Spleen (tissue), 11 donors: ENCODE results near the gene C1QTNF12. TPM values are rescaled to one million over a fixed set of nuclear protein-coding genes. Genes with fewer than 3 reads are reported as not detected.

ENCODE experiments used
- DNase-seq: peaks from one replicate; pipeline ENCODE4 v3.0.0-alpha.2; 2020
- H3K27ac ChIP-seq, 8 donors: fragments of 200-600 bp; sonication (generic) in 7 of 8; 1 replicate in 4 of 8; 2 replicates in 4 of 8; pipeline versions ENCODE4 v1.5.0 to v1.8.0; 2016 to 2021; ENCODE audit warnings: inconsistent platforms in 4 of 8, mild to moderate bottlenecking in 4 of 8, moderate library complexity in 1 of 8
- H3K27me3 ChIP-seq, 7 donors: fragments of 200-600 bp; sonication (generic) in 6 of 7; replicated peaks in 1 of 7; 1 replicate in 4 of 7; 2 replicates in 3 of 7; pipeline versions ENCODE4 v1.5.0 to v1.8.0; 2016 to 2021; ENCODE audit warnings: inconsistent platforms in 3 of 7, mild to moderate bottlenecking in 1 of 7
- H3K36me3 ChIP-seq, 6 donors: fragments of 200-600 bp; sonication (generic) in 5 of 6; 1 replicate in 4 of 6; 2 replicates in 2 of 6; pipeline versions ENCODE4 v1.5.0 to v1.8.0; 2016 to 2021; ENCODE audit warnings: inconsistent platforms in 2 of 6
- H3K4me1 ChIP-seq, 6 donors: fragments of 200-600 bp; sonication (generic) in 5 of 6; 1 replicate in 3 of 6; 2 replicates in 3 of 6; pipeline versions ENCODE4 v1.5.0 to v1.8.0; 2016 to 2021; ENCODE audit warnings: inconsistent platforms in 3 of 6
- H3K4me3 ChIP-seq, 8 donors: fragments of 200-600 bp; sonication (generic) in 7 of 8; 1 replicate in 4 of 8; 2 replicates in 4 of 8; pipeline versions ENCODE4 v1.5.0 to v1.8.0; 2016 to 2021; ENCODE audit warnings: inconsistent platforms in 4 of 8, mild to moderate bottlenecking in 4 of 8, moderate library complexity in 2 of 8
- H3K9me3 ChIP-seq, 8 donors: fragments of 200-600 bp; sonication (generic) in 7 of 8; 1 replicate in 4 of 8; 2 replicates in 4 of 8; pipeline versions ENCODE4 v1.5.0 to v1.8.0; 2016 to 2021; ENCODE audit warnings: inconsistent platforms in 4 of 8
- POLR2A ChIP-seq, 3 donors: fragments of 450-650 bp; IDR thresholded peaks; one replicate each; pipeline ENCODE4 v1.5.1; 2017; ENCODE audit warnings: antibody characterized with exemption in 3 of 3, mild to moderate bottlenecking in 1 of 3
- POLR2AphosphoS5 ChIP-seq, 3 donors: sonication (generic); formaldehyde crosslinking; IDR thresholded peaks; one replicate each; pipeline ENCODE4 v1.5.1; 2017; ENCODE audit warnings: antibody characterized with exemption in 3 of 3
- WGBS, 5 donors: extraction: QIAGEN DNeasy Blood & Tissue Kit in 3 of 5; methylation state at CpG; one replicate each; pipeline versions ENCODE4 v1.1.5 to v1.1.7; 2013 to 2018; 5-methylcytosine and 5-hydroxymethylcytosine counted together
- intact Hi-C: fragments of 100-400 bp; cut with DNase I; formaldehyde crosslinking; loops from one replicate; pipeline ENCODE4 v1.15.0; 2023; ENCODE audit warnings: low total_unique reads
- polyA plus RNA-seq, 3 donors: library from polyadenylated mRNA; stranded (reverse); fragments of 200-250 nt; gene quantifications; one replicate each; pipeline ENCODE4 v1.2.1, GENCODE V29; 2013
- total RNA-seq, 7 donors: library from RNA; depleted of rRNA in 3 of 7; stranded (reverse); fragments of >200 nt in 3 of 7; fragmentation: NEBNext Ultra II Directional in 4 of 7; extraction: Animal tissue kit (Norgen Biotek cat#: 25700) in 4 of 7; gene quantifications; one replicate each; pipeline versions ENCODE4 v1.1.0 to v1.2.1, GENCODE V29; 2016 to 2021
- TF ChIP-seq, protein P1 (sequence below), 11 experiments: fragments of 200-600 bp in 7 of 11; fragments of 450-650 bp in 4 of 11; sonication (generic) in 4 of 11; IDR thresholded peaks in 8 of 11; conservative IDR thresholded peaks in 3 of 11; 1 replicate in 7 of 11; 2 replicates in 4 of 11; pipeline versions ENCODE4 v1.4.0 to v1.8.0; 2016 to 2021; ENCODE audit warnings: antibody characterized with exemption in 11 of 11, inconsistent platforms in 4 of 11, mild to moderate bottlenecking in 1 of 11
- donor health status: healthy with polysubstance abuse.
- donor health status: DM: no; HTN: no; CAD: no; lungs with moderate emphysema.
- donor health status: DM: no; HTN: no; CAD: no.
- donor health status: Bipolar disorder and iron deficiency.
- donor health status: healthy.
- donor health status: DM: no; HTN: no; CAD: no.
- donor health status: DM: yes; HTN: yes; CAD: no.

Gene C1QTNF12
- total and polyA plus RNA-seq, 10 donors, result 0.87 to 5.5 (median 1.4) TPM; not detected in 3

GRCh38 chr1:1264026-1264425 is 17.5 kb upstream of the C1QTNF12 start:
- TF ChIP-seq POLR2AphosphoS5 (IDR thresholded peaks at IDR 0.05) (no peak), POLR2A (IDR thresholded peaks at IDR 0.05) (no peak)
- TF ChIP-seq, protein P1, sequence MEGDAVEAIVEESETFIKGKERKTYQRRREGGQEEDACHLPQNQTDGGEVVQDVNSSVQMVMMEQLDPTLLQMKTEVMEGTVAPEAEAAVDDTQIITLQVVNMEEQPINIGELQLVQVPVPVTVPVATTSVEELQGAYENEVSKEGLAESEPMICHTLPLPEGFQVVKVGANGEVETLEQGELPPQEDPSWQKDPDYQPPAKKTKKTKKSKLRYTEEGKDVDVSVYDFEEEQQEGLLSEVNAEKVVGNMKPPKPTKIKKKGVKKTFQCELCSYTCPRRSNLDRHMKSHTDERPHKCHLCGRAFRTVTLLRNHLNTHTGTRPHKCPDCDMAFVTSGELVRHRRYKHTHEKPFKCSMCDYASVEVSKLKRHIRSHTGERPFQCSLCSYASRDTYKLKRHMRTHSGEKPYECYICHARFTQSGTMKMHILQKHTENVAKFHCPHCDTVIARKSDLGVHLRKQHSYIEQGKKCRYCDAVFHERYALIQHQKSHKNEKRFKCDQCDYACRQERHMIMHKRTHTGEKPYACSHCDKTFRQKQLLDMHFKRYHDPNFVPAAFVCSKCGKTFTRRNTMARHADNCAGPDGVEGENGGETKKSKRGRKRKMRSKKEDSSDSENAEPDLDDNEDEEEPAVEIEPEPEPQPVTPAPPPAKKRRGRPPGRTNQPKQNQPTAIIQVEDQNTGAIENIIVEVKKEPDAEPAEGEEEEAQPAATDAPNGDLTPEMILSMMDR (IDR thresholded peaks at IDR 0.05 in 8 of 11, conservative IDR thresholded peaks at IDR 0.05 in 3 of 11), result no peak
- no peaks in the 10 kb centered on the region for H3K9me3 ChIP-seq
- H3K27me3 ChIP-seq, result no peaks in the 10 kb centered on the region
- WGBS, 5 donors, result 83 to 93% (median 89%) methylated on average over 9 of the region's 9 CpGs
- intact Hi-C loops, result no loop called here
- H3K27ac ChIP-seq, result no peak overlapping the region
- no peak overlapping the region for H3K4me3 ChIP-seq
- H3K4me1 ChIP-seq, result peaks cover 0 to 78% (median 37%) of the 10 kb centered on the region in 6 donors
- peaks cover 0 to 99% (median 80%) of the 10 kb centered on the region in 6 donors for H3K36me3 ChIP-seq
- DNase-seq, result no peak

DNA sequence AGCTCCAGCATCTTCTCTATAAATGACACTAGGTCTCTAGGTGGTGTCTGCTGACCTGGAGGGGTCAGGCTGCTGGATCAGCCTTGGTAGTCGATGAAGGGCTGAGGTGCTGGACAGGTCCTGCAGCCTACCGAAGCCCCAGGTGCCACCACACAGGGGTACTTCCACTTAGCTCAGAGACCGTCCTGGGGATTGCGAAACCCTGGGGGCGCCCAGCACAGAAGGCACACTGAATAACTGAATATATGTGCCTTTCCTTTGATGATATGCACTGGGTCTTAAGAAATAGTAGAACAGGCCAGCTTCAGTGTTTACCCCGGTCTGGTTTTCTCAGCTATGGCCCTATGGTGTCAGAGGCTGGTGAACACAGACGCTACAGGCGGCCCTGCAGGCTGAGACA is 16.2 kb upstream of the C1QTNF12 start:
- Histone ChIP-seq H3K27me3 (no peaks in the 10 kb centered on the region), H3K4me3 (no peak overlapping the region), H3K4me1 (peaks cover 0 to 74% (median 36%) of the 10 kb centered on the region in 6 donors), H3K36me3 (peaks cover 0 to 100% (median 77%) of the 10 kb centered on the region in 6 donors), H3K27ac (no peak overlapping the region), H3K9me3 (no peaks in the 10 kb centered on the region)
- no peak for DNase-seq
- WGBS, 5 donors, result 82 to 95% (median 87%) methylated on average over 5 to 8 of the region's 8 CpGs
- intact Hi-C loops, result no loop called here
- no peak for TF ChIP-seq POLR2AphosphoS5 (IDR thresholded peaks at IDR 0.05)
- TF ChIP-seq, protein P1 (IDR thresholded peaks at IDR 0.05 in 8 of 11, conservative IDR thresholded peaks at IDR 0.05 in 3 of 11), result no peak
- TF ChIP-seq POLR2A (IDR thresholded peaks at IDR 0.05), result no peak

- H3K36me3 ChIP-seq, result peaks cover 0 to 100% (median 70%) of the 10 kb centered on the region in 6 donors
- 95 to 97% (median 96%) methylated on average over 17 of the region's 17 CpGs for WGBS, 5 donors
- intact Hi-C loops, result no loop called here
- H3K4me3 ChIP-seq, result no peak overlapping the region
- H3K27ac ChIP-seq, result no peak overlapping the region
- no peaks in the 10 kb centered on the region for H3K9me3 ChIP-seq
- TF ChIP-seq POLR2AphosphoS5 (IDR thresholded peaks at IDR 0.05) (no peak), POLR2A (IDR thresholded peaks at IDR 0.05) (no peak)
- TF ChIP-seq, protein P1 (IDR thresholded peaks at IDR 0.05 in 8 of 11, conservative IDR thresholded peaks at IDR 0.05 in 3 of 11), result no peak
- no peaks in the 10 kb centered on the region for H3K27me3 ChIP-seq
- peaks cover 0 to 68% (median 36%) of the 10 kb centered on the region in 6 donors for H3K4me1 ChIP-seq
- no peak for DNase-seq
These were observed 15.5 kb upstream of the C1QTNF12 start for GRCh38 chr1:1262071-1262470.

DNA sequence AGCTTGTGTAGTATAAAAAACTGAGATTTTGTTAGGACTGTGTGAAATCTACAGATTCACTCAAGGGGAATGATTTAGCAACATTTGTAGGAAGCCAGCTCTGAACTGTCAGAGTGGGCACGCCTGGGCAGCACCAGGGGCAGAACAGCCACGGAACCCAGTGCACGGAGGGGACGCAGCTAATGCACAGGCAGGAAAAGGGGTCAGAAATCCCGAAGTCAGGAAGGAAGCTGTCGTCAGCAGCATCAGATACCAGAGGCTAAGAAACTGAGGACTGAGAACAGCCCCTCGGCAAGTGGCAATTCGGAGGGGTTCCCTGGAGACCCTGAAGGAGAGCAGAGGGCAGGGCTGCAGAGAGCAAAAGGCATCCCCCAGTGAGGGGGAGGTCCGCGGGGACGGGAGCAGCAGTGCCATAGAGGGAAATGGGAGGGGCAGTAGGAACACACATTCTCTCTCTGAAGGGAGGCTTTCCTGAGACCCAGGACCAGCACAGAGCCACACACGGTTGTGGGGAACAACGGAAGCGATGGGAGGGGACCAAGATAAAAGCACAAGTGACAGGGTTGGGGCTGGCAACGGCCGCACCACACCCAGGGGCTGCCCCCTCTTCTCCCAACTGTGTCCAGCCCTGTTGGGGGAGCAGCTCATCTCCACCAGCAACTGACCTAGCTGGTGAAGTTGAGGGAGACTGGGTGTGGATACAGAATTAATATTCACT is 14.5 kb upstream of the C1QTNF12 start:
- Histone ChIP-seq H3K27me3 (no peaks in the 10 kb centered on the region), H3K9me3 (no peaks in the 10 kb centered on the region), H3K4me3 (no peak overlapping the region), H3K27ac (peak overlapping the region in 7 of 8 donors; percentile 4 to 73 (median 52)), H3K4me1 (peaks cover 0 to 68% (median 36%) of the 10 kb centered on the region in 6 donors), H3K36me3 (peaks cover 0 to 100% (median 71%) of the 10 kb centered on the region in 6 donors)
- peak in 2 of 3 donors; percentile 35 to 39 for TF ChIP-seq POLR2AphosphoS5 (IDR thresholded peaks at IDR 0.05)
- TF ChIP-seq, protein P1 (IDR thresholded peaks at IDR 0.05 in 8 of 11, conservative IDR thresholded peaks at IDR 0.05 in 3 of 11), result no peak
- intact Hi-C loops, result no loop called here
- 48 to 69% (median 51%) methylated on average over 16 of the region's 16 CpGs for WGBS, 5 donors
- no peak for DNase-seq
